Stimulated activated naive CD8-positive, alpha-beta T cell treated with anti-CD3 and anti-CD28 coated beads, Interleukin-15, amount 100 ng/mL, for 72 hours (primary cell): ENCODE data around the gene E2F3.
A peak's percentile ranks its signal among the peaks of the same experiment; 100 is the strongest.

Experiments used
- ATAC-seq: fragments of 150-1000 bp; cut with Tn5 transposase; 2 replicates; pipeline ENCODE4 v1.10.0; 2021; ENCODE audit warnings: mild to moderate bottlenecking, moderate library complexity
- DNase-seq, 2 donors: peaks; one replicate each; pipeline ENCODE4 v3.0.0; 2021 to 2022
- H3K27ac Mint-ChIP-seq, 2 donors: one replicate each; pipeline ENCODE4 v1.8.0; 2022; ENCODE audit warnings: mild to moderate bottlenecking in 2 of 2, mixed read lengths in 2 of 2, moderate library complexity in 2 of 2
- H3K27me3 Mint-ChIP-seq: one replicate; pipeline ENCODE4 v1.8.0; 2022; ENCODE audit warnings: mixed read lengths
- H3K4me1 Mint-ChIP-seq: one replicate; pipeline ENCODE4 v1.8.0; 2022; ENCODE audit warnings: mild to moderate bottlenecking, mixed read lengths
- H3K4me3 Mint-ChIP-seq, 2 donors: one replicate each; pipeline ENCODE4 v1.8.0; 2022; ENCODE audit warnings: mild to moderate bottlenecking in 2 of 2, mixed read lengths in 2 of 2, moderate library complexity in 1 of 2
- H3K9me3 Mint-ChIP-seq, 2 donors: one replicate each; pipeline ENCODE4 v1.8.0; 2022; ENCODE audit warnings: mixed read lengths in 2 of 2

Gene E2F3

DNA sequence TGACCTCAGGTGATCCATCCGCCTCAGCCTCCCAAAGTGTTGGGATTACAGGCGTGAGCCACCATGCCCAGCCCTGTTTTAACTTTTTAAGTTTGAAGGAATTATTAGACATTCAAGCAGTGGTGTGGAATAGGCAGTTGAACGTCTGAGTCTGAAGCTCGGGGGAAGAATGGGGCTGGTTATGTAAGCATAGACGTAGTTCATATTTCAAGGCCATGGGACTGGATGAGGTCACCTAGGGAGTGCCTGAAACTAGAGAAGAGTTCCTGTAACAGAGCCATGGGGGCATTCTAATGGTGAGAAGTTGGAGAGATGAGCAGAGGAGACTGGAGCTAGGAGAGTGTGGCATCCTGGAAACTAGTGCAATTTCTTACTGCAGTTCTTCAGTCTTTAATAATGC, 139.0 kb downstream of the E2F3 start:
- Mint-ChIP-seq H3K27ac (no peak overlapping the region), H3K4me1 (peaks cover 64% of the 10 kb centered on the region), H3K9me3 (no peaks in the 10 kb centered on the region), H3K4me3 (no peak overlapping the region), H3K27me3 (no peaks in the 10 kb centered on the region)
- DNase-seq (no peak), ATAC-seq (no peak)

DNA sequence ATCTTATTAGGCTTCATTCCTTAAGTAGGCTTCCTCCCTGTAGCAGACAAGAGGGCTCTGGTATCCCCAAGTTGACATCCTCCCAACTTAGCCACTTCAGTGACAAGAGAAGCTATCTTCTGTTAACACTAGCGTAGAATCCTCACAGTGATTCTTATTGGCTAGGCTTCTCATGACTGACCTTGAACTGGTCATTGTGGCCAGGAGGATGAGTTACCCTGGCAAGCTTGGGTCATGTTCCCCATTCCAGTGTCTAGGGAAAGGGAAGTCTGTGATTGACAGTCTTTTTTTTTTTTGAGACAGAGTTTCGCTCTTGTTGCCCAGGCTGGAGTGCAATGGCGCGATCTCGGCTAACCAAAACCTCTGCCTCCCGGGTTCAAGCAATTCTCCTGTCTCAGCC, 139.7 kb downstream of the E2F3 start:
- no peaks in the 10 kb centered on the region for H3K27me3 Mint-ChIP-seq
- no peak overlapping the region for H3K4me3 Mint-ChIP-seq
- peaks cover 62% of the 10 kb centered on the region for H3K4me1 Mint-ChIP-seq
- H3K9me3 Mint-ChIP-seq, result no peaks in the 10 kb centered on the region
- no peak for ATAC-seq
- DNase-seq, result no peak
- H3K27ac Mint-ChIP-seq, result no peak overlapping the region

DNA sequence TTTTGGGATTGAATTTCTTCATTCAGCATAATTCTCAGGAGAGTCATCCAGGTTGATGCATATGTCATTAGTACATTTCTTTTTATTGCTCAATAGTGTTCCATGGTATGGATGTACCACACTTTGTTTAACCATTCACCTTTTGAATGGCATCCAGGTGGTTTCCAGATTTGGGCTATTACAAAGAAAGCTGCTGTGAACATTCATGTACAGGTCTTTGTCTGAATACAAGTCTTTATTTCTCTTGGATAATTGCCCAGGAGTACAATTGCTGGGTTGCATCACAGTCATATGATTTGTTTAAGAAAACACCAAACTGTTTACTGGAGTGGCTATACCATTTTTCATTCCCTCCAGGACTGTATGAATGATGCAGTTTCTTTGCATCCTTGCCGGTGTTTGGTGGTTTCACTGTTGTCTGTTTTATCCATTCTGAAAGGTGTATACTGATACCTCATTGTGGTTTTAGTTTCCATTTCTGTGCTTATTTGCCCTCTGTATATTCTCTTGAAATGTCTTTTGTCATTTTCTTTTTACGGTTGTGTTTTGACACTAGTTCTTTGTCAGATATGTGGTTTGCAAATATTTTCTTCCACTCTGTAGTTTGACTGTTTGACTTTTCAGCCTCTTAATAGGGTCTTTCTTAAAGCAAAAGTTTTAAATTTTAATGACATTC, 141.4 kb downstream of the E2F3 start:
- Mint-ChIP-seq H3K27me3 (no peaks in the 10 kb centered on the region), H3K27ac (peak overlapping the region; percentile 28 to 74), H3K4me3 (peak overlapping the region in 1 of 2 donors; percentile 6), H3K9me3 (no peaks in the 10 kb centered on the region), H3K4me1 (peaks cover 57% of the 10 kb centered on the region)
- peak; percentile 25 to 57 for DNase-seq
- peak; percentile 99 for ATAC-seq
